ENCODE results near the gene WDFY2.
A peak's percentile ranks its signal among the peaks of the same experiment; 100 is the strongest.

The WDFY2 gene

GRCh38 chr13:51801631-51802099 is 217.4 kb downstream of the WDFY2 start:
- no peak overlapping the region for H3K4me3 ChIP-seq (replicated peaks in 1 of 2; ENCODE audit: low read depth in 2 of 2, low read length in 2 of 2)
- DNase-seq (ENCODE audit: low read depth in 2 of 2): peak in 1 of 2 donors; percentile 38
- TF ChIP-seq, protein P1, sequence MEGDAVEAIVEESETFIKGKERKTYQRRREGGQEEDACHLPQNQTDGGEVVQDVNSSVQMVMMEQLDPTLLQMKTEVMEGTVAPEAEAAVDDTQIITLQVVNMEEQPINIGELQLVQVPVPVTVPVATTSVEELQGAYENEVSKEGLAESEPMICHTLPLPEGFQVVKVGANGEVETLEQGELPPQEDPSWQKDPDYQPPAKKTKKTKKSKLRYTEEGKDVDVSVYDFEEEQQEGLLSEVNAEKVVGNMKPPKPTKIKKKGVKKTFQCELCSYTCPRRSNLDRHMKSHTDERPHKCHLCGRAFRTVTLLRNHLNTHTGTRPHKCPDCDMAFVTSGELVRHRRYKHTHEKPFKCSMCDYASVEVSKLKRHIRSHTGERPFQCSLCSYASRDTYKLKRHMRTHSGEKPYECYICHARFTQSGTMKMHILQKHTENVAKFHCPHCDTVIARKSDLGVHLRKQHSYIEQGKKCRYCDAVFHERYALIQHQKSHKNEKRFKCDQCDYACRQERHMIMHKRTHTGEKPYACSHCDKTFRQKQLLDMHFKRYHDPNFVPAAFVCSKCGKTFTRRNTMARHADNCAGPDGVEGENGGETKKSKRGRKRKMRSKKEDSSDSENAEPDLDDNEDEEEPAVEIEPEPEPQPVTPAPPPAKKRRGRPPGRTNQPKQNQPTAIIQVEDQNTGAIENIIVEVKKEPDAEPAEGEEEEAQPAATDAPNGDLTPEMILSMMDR (IDR thresholded peaks at IDR 0.05; ENCODE audit: low read depth, low read length): no peak

GRCh38 chr13:51802631-51803418 is 218.6 kb downstream of the WDFY2 start:
- DNase-seq (ENCODE audit: low read depth in 2 of 2): no peak
- peak overlapping the region; percentile 76 to 84 for H3K4me3 ChIP-seq (replicated peaks in 1 of 2; ENCODE audit: low read depth in 2 of 2, low read length in 2 of 2)
- TF ChIP-seq, protein P1 (IDR thresholded peaks at IDR 0.05; ENCODE audit: low read depth, low read length): no peak

GRCh38 chr13:51803422-51804294 is 219.4 kb downstream of the WDFY2 start, which contains the start of gene DHRS12:
TSS of gene DHRS12 (minus strand) at chr13:51804163. CDS start at chr13:51799659, 4,504 bp downstream.
- DNase-seq (ENCODE audit: low read depth in 2 of 2): peak; percentile 80 to 85
- H3K4me3 ChIP-seq (replicated peaks in 1 of 2; ENCODE audit: low read depth in 2 of 2, low read length in 2 of 2): peak within 1 kb of the TSS; percentile 76 to 84
- TF ChIP-seq, protein P1 (IDR thresholded peaks at IDR 0.05; ENCODE audit: low read depth, low read length): peak; percentile 9

GRCh38 chr13:51804295-51805172 is 220.3 kb downstream of the WDFY2 start:
- peak overlapping the region; percentile 76 to 84 for H3K4me3 ChIP-seq (replicated peaks in 1 of 2; ENCODE audit: low read depth in 2 of 2, low read length in 2 of 2)
- TF ChIP-seq, protein P1 (IDR thresholded peaks at IDR 0.05; ENCODE audit: low read depth, low read length): no peak
- no peak for DNase-seq (ENCODE audit: low read depth in 2 of 2)

- no peak overlapping the region for H3K4me3 ChIP-seq (replicated peaks in 1 of 2; ENCODE audit: low read depth in 2 of 2, low read length in 2 of 2)
- DNase-seq (ENCODE audit: low read depth in 2 of 2): no peak
- TF ChIP-seq, protein P1 (IDR thresholded peaks at IDR 0.05; ENCODE audit: low read depth, low read length): no peak
Measured at GRCh38 chr13:51805313-51805712, 221.1 kb downstream of the WDFY2 start.

GRCh38 chr13:51805925-51806324 is 221.7 kb downstream of the WDFY2 start:
- TF ChIP-seq, protein P1 (IDR thresholded peaks at IDR 0.05; ENCODE audit: low read depth, low read length): no peak
- no peak overlapping the region for H3K4me3 ChIP-seq (replicated peaks in 1 of 2; ENCODE audit: low read depth in 2 of 2, low read length in 2 of 2)
- no peak for DNase-seq (ENCODE audit: low read depth in 2 of 2)
